ENCODE data around the gene TBRG1. TPM values are rescaled to one million over a fixed set of nuclear protein-coding genes. Genes with fewer than 3 reads are reported as not detected.

The TBRG1 gene
- total RNA-seq, 4 donors from 2014 or later = 20.8 to 42.3 (median 25.6) TPM

GRCh38 chr11:124629961-124630360 is 7.3 kb downstream of the TBRG1 start:
- Histone ChIP-seq H3K27ac (no peak overlapping the region), H3K4me1 (peaks cover 3 to 7% of the 10 kb centered on the region in 2 donors), H3K27me3 (no peaks in the 10 kb centered on the region), H3K4me3 (no peak overlapping the region), H3K9me3 (no peaks in the 10 kb centered on the region), H3K36me3 (peaks cover 0 to 88% of the 10 kb centered on the region in 2 donors)
- in situ Hi-C loops (cut with MboI; ENCODE audit: low sequenced_read_pairs in 4 of 4) = no loop called here
- TF ChIP-seq POLR2A (IDR thresholded peaks at IDR 0.05) = no peak
- no peak for DNase-seq
- intact Hi-C loops (cut with DNase I; ENCODE audit: low total_unique reads) = no loop called here
- no peak for ATAC-seq

- no peaks in the 10 kb centered on the region for H3K4me1 ChIP-seq
- TF ChIP-seq CTCF (IDR thresholded peaks at IDR 0.05 in 4 of 5, conservative IDR thresholded peaks at IDR 0.05 in 1 of 5) = no peak
- TF ChIP-seq POLR2A (IDR thresholded peaks at IDR 0.05) = no peak
- no peak overlapping the region for H3K4me3 ChIP-seq
- no peak overlapping the region for H3K27ac ChIP-seq
- intact Hi-C loops (cut with DNase I; ENCODE audit: low total_unique reads) = no loop called here
- peaks cover 0 to 92% of the 10 kb centered on the region in 2 donors for H3K36me3 ChIP-seq
- in situ Hi-C loops (cut with MboI; ENCODE audit: low sequenced_read_pairs in 4 of 4) = no loop called here
- DNase-seq = no peak
- ATAC-seq = no peak
- H3K27me3 ChIP-seq = no peaks in the 10 kb centered on the region
- H3K9me3 ChIP-seq = no peaks in the 10 kb centered on the region
These were observed 10.7 kb downstream of the TBRG1 start for GRCh38 chr11:124633355-124633754.

- no peaks in the 10 kb centered on the region for H3K27me3 ChIP-seq
- no peak overlapping the region for H3K27ac ChIP-seq
- H3K4me1 ChIP-seq = no peaks in the 10 kb centered on the region
- DNase-seq = no peak
- in situ Hi-C loops (cut with MboI; ENCODE audit: low sequenced_read_pairs in 4 of 4) = no loop called here
- no peak overlapping the region for H3K4me3 ChIP-seq
- intact Hi-C loops (cut with DNase I; ENCODE audit: low total_unique reads) = no loop called here
- no peaks in the 10 kb centered on the region for H3K9me3 ChIP-seq
- no peak for ATAC-seq
- H3K36me3 ChIP-seq = peaks cover 0 to 88% of the 10 kb centered on the region in 2 donors
- TF ChIP-seq POLR2A (IDR thresholded peaks at IDR 0.05) = no peak
- no peak for TF ChIP-seq CTCF (IDR thresholded peaks at IDR 0.05 in 4 of 5, conservative IDR thresholded peaks at IDR 0.05 in 1 of 5)
These were observed 13.3 kb downstream of the TBRG1 start for GRCh38 chr11:124635932-124636331.

- DNase-seq (no peak), ATAC-seq (no peak)
- Histone ChIP-seq H3K27ac (no peak overlapping the region), H3K9me3 (no peaks in the 10 kb centered on the region), H3K36me3 (peaks cover 0 to 63% of the 10 kb centered on the region in 2 donors), H3K27me3 (no peaks in the 10 kb centered on the region), H3K4me1 (no peaks in the 10 kb centered on the region), H3K4me3 (no peak overlapping the region)
- intact Hi-C loops (cut with DNase I; ENCODE audit: low total_unique reads) (no loop called here), in situ Hi-C loops (cut with MboI; ENCODE audit: low sequenced_read_pairs in 4 of 4) (no loop called here)
- TF ChIP-seq CTCF (IDR thresholded peaks at IDR 0.05 in 4 of 5, conservative IDR thresholded peaks at IDR 0.05 in 1 of 5) = no peak
- TF ChIP-seq POLR2A (IDR thresholded peaks at IDR 0.05) = no peak
These were observed 15.8 kb downstream of the TBRG1 start for GRCh38 chr11:124638500-124638899.

- intact Hi-C loops (cut with DNase I; ENCODE audit: low total_unique reads) = no loop called here
- Histone ChIP-seq H3K4me3 (no peak overlapping the region), H3K27me3 (no peaks in the 10 kb centered on the region), H3K9me3 (no peaks in the 10 kb centered on the region), H3K36me3 (peaks cover 0 to 56% of the 10 kb centered on the region in 2 donors), H3K4me1 (no peaks in the 10 kb centered on the region), H3K27ac (no peak overlapping the region)
- TF ChIP-seq POLR2A (IDR thresholded peaks at IDR 0.05) (no peak), CTCF (IDR thresholded peaks at IDR 0.05 in 4 of 5, conservative IDR thresholded peaks at IDR 0.05 in 1 of 5) (no peak)
- ATAC-seq (no peak), DNase-seq (no peak)
- in situ Hi-C loops (cut with MboI; ENCODE audit: low sequenced_read_pairs in 4 of 4) = no loop called here
These were observed 16.5 kb downstream of the TBRG1 start for GRCh38 chr11:124639186-124639585.

Data from gastrocnemius medialis (tissue), 4 donors.